IPS-18c (cell line): ENCODE results near the gene TCEAL4.

ENCODE experiments used
- H3K4me3 ChIP-seq: 2 replicates; pipeline ENCODE4 v1.7.0; 2013; ENCODE audit warnings: low read depth, mild to moderate bottlenecking, low read length, moderate library complexity; ENCODE audit not compliant: insufficient read depth
- H3K9me3 ChIP-seq: one replicate; pipeline ENCODE4 v1.6.1; 2013; ENCODE audit warnings: mild to moderate bottlenecking, low read length, moderate library complexity; ENCODE audit not compliant: control insufficient read depth, insufficient read depth

The TCEAL4 gene

GRCh38 chrX:103585411-103586313 is at the start of gene TCEAL4:
TSS of gene TCEAL4 (plus strand) at chrX:103585515. CDS start at chrX:103586676, 1,161 bp downstream.
- H3K9me3 ChIP-seq = no peaks in the 10 kb centered on the region
- H3K4me3 ChIP-seq = peak within 1 kb of the TSS; percentile 77

GRCh38 chrX:103536071-103536470 is 49.2 kb upstream of the TCEAL4 start:
- Histone ChIP-seq H3K4me3 (no peak overlapping the region), H3K9me3 (no peaks in the 10 kb centered on the region)

- Histone ChIP-seq H3K9me3 (no peaks in the 10 kb centered on the region), H3K4me3 (no peak overlapping the region)
These were observed 48.6 kb upstream of the TCEAL4 start for GRCh38 chrX:103536732-103537131.

- Histone ChIP-seq H3K4me3 (no peak overlapping the region), H3K9me3 (no peaks in the 10 kb centered on the region)
These were observed 47.4 kb upstream of the TCEAL4 start for GRCh38 chrX:103537871-103538387.

GRCh38 chrX:103538728-103539127 is 46.6 kb upstream of the TCEAL4 start:
- Histone ChIP-seq H3K4me3 (no peak overlapping the region), H3K9me3 (no peaks in the 10 kb centered on the region)

GRCh38 chrX:103539695-103540094 is 45.6 kb upstream of the TCEAL4 start:
- Histone ChIP-seq H3K9me3 (no peaks in the 10 kb centered on the region), H3K4me3 (no peak overlapping the region)

GRCh38 chrX:103540145-103540544 is 45.2 kb upstream of the TCEAL4 start:
- H3K9me3 ChIP-seq = no peaks in the 10 kb centered on the region
- H3K4me3 ChIP-seq = no peak overlapping the region

- Histone ChIP-seq H3K4me3 (no peak overlapping the region), H3K9me3 (no peaks in the 10 kb centered on the region)
These were observed 35.4 kb upstream of the TCEAL4 start for GRCh38 chrX:103549916-103550315.

GRCh38 chrX:103550415-103551051 is 34.8 kb upstream of the TCEAL4 start:
- Histone ChIP-seq H3K9me3 (no peaks in the 10 kb centered on the region), H3K4me3 (no peak overlapping the region)

GRCh38 chrX:103552236-103552635 is 33.1 kb upstream of the TCEAL4 start:
- Histone ChIP-seq H3K4me3 (no peak overlapping the region), H3K9me3 (no peaks in the 10 kb centered on the region)

- peak overlapping the region; percentile 59 for H3K4me3 ChIP-seq
These were observed 30.5 kb upstream of the TCEAL4 start for GRCh38 chrX:103554687-103555424.

GRCh38 chrX:103556963-103557612 is 28.2 kb upstream of the TCEAL4 start:
- Histone ChIP-seq H3K4me3 (no peak overlapping the region), H3K9me3 (no peaks in the 10 kb centered on the region)

More at GRCh38 chrX:103554687-103555424, 30.5 kb upstream of the TCEAL4 start:
- no peaks in the 10 kb centered on the region for H3K9me3 ChIP-seq

GRCh38 chrX:103560256-103560655 is 25.1 kb upstream of the TCEAL4 start:
- no peak overlapping the region for H3K4me3 ChIP-seq
- no peaks in the 10 kb centered on the region for H3K9me3 ChIP-seq

GRCh38 chrX:103562801-103563200 is 22.5 kb upstream of the TCEAL4 start:
- Histone ChIP-seq H3K9me3 (no peaks in the 10 kb centered on the region), H3K4me3 (no peak overlapping the region)

GRCh38 chrX:103565197-103565596 is 20.1 kb upstream of the TCEAL4 start:
- Histone ChIP-seq H3K4me3 (no peak overlapping the region), H3K9me3 (no peaks in the 10 kb centered on the region)

- no peaks in the 10 kb centered on the region for H3K9me3 ChIP-seq
- no peak overlapping the region for H3K4me3 ChIP-seq
These were observed 19.6 kb upstream of the TCEAL4 start for GRCh38 chrX:103565752-103566151.

GRCh38 chrX:103571121-103571520 is 14.2 kb upstream of the TCEAL4 start:
- Histone ChIP-seq H3K9me3 (no peaks in the 10 kb centered on the region), H3K4me3 (no peak overlapping the region)
